Fibroblast of mammary gland (primary cell): ENCODE measurements around the gene PPP1R3C.

ENCODE experiments used
- DNase-seq: peaks from one replicate; pipeline ENCODE4 v3.0.0-alpha.2; 2010; ENCODE audit warnings: low read depth
- H3K4me3 ChIP-seq: 2 replicates; pipeline ENCODE4 v1.5.1; 2011; ENCODE audit warnings: low read depth, mild to moderate bottlenecking, low read length, moderate library complexity; ENCODE audit not compliant: control insufficient read depth
- TF ChIP-seq, protein P1 (sequence below): conservative IDR thresholded peaks from 2 replicates; pipeline ENCODE4 v1.5.1; 2011; ENCODE audit warnings: low read depth, low read length, inconsistent platforms; ENCODE audit not compliant: control insufficient read depth, insufficient read depth

Gene PPP1R3C

DNA sequence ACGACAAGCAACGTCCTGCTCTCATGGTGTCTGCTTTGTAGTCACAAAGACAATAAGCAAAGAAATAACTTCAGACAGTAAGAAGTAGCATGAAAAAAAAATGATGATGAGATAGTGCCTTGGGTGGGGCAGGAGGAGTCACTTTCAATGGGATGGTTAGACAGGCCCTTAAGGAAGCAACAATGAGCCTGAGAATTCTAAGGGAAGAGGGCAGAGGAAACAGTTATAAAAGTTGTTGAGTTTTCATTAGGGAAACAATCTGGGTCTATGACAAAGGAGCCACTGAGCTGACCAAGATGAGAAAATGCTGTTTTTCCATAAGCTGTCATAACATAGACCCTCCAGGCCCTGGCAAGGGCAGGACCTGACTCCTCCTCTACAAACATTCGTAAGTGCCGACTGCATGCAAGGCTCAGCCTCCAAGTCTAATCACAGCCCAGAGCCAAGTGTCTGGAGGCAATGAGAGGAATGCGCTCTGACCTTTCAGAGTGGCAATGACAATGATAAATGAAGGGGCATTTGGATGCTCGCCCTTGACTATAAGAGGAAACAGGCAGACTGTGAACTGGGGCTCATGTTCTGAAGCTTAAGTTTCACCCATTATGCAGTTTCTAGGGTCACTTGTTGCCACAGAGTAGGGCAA is 43.7 kb downstream of the PPP1R3C start:
- no peak overlapping the region for H3K4me3 ChIP-seq
- peak; percentile 43 for DNase-seq
- TF ChIP-seq, protein P1, sequence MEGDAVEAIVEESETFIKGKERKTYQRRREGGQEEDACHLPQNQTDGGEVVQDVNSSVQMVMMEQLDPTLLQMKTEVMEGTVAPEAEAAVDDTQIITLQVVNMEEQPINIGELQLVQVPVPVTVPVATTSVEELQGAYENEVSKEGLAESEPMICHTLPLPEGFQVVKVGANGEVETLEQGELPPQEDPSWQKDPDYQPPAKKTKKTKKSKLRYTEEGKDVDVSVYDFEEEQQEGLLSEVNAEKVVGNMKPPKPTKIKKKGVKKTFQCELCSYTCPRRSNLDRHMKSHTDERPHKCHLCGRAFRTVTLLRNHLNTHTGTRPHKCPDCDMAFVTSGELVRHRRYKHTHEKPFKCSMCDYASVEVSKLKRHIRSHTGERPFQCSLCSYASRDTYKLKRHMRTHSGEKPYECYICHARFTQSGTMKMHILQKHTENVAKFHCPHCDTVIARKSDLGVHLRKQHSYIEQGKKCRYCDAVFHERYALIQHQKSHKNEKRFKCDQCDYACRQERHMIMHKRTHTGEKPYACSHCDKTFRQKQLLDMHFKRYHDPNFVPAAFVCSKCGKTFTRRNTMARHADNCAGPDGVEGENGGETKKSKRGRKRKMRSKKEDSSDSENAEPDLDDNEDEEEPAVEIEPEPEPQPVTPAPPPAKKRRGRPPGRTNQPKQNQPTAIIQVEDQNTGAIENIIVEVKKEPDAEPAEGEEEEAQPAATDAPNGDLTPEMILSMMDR: no peak

DNA sequence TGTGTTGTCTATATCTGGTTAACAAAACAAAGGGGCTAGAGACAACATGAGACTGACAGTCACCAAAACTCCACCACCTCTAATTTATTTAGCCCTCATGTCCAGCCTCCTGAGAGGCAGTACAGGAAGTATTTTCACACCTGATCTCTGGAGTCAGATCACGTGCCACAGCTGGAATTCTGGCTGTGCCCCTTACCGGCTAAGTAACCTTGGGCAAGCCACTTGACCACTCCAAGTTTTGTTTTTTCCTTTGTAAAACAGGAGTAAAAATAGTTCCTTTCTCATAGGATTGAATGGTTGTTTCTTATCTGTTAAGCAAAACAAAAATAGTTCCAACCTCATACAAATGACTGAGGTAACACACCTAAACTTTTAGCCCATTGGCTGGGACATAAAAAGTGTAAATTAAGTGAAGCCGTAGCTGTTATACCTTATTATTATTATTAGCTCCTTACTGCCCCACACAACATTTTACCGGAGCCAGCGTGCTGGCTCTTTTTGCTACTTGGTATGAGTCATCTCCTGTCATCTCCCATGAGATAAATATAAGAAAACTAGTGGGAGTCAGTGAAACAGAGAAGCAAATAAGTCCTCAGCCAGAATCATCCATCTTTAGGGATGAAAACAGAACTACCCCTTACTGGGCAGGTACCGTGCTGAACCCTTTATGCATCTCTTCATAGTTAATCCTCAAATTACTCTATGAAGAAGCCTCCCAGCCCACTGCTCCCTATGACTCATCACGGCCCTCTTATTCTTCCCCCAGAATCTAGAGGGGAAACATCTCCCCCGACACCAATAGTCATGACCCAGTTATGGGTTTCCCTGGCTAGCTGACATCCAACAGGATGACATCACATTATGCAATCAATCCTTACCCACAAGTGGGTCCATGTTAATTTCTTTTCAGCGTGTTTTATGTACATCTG is 44.9 kb downstream of the PPP1R3C start:
- TF ChIP-seq, protein P1: no peak
- peak; percentile 93 for DNase-seq

DNA sequence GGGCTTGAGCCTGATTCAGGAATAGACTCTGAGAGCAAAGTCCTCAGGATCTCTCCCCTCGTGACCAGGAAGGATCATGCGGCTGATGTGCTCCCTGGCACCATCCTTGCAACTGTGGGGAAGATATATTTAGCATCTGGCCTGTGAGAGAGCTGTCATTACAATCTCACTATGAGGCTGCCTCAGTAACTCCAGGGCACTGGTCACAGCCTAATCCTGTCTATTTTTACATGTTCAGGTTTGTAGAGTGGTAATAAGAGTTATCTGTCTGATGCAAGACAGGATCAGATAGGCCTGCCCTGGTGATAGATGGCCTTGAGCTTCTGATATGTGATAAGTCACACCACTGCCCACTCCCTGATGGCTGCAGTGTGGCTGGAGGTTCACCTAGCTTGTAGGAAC is 50.7 kb downstream of the PPP1R3C start:
- no peak for DNase-seq
- TF ChIP-seq, protein P1: no peak
- H3K4me3 ChIP-seq: no peak overlapping the region

More for the DNA sequence above, 44.9 kb downstream of the PPP1R3C start:
- H3K4me3 ChIP-seq: no peak overlapping the region

DNA sequence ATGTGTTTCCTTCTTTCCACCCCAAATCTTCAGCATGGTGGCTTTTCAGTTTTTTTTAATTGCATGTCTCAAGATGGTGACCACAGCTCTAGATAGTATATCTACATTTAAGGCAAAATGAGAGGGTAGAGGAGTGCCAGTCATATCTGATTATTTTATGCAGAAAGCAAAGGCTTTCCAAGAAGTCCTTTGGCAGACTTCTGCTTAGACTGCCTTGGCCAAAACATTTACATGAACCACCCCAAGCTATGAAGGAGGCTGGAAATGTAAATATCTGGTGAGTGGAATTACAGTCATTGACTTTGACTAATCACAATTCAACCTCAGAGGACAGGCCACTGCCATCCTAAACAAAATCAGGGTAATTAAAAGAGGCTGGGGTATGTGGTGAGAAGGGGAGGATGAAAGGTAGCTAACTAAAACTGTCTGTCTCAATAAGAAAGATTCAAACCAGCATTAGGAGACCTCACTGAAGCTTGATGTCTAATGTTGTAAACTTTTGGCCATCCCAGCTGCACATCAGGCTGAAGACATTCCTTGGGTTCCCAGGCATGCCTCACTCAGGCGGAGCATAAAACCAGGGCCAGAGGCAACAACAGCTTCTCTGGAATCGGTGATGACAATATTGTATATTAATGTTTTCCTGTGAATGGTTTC is 53.4 kb downstream of the PPP1R3C start:
- no peak for DNase-seq
- TF ChIP-seq, protein P1: no peak
- no peak overlapping the region for H3K4me3 ChIP-seq
